Fibroblast of lung (primary cell): Measurements from ENCODE around the gene HABP2. TPM values are rescaled to one million over a fixed set of nuclear protein-coding genes. Genes with fewer than 3 reads are reported as not detected.

Source experiments
- DNase-seq, 2 donors: peaks; one replicate each; pipeline versions ENCODE4 v3.0.0 to v3.0.0-alpha.2; 2010; ENCODE audit warnings: low read depth in 2 of 2
- H2AFZ ChIP-seq: 2 replicates; pipeline ENCODE4 v1.5.1; 2012; ENCODE audit warnings: low read length, control low read depth, inconsistent platforms
- H3K27ac ChIP-seq: 2 replicates; pipeline ENCODE4 v1.5.1; 2011; ENCODE audit warnings: low read length, control low read depth; ENCODE audit not compliant: insufficient read depth
- H3K27me3 ChIP-seq: 2 replicates; pipeline ENCODE4 v1.5.1; 2011; ENCODE audit warnings: mild to moderate bottlenecking, low read length; ENCODE audit not compliant: control insufficient read depth, insufficient read depth
- H3K36me3 ChIP-seq: 2 replicates; pipeline ENCODE4 v1.5.1; 2011; ENCODE audit warnings: low read length; ENCODE audit not compliant: control insufficient read depth, insufficient read depth
- H3K4me1 ChIP-seq: 2 replicates; pipeline ENCODE4 v1.5.1; 2011; ENCODE audit warnings: low read length; ENCODE audit not compliant: control insufficient read depth, insufficient read depth; ENCODE audit errors: extremely low read depth
- H3K4me2 ChIP-seq: 2 replicates; pipeline ENCODE4 v1.5.1; 2011; ENCODE audit warnings: low read length, control low read depth; ENCODE audit not compliant: insufficient read depth; ENCODE audit errors: extremely low read depth
- H3K4me3 ChIP-seq, 4 experiments: fragments of 200-600 bp in 1 of 4; sonication (generic) in 1 of 4; replicated peaks in 1 of 4; 2 replicates each; pipeline ENCODE4 v1.5.1; 2011 to 2016; ENCODE audit warnings: low read length in 4 of 4, low read depth in 3 of 4, mild to moderate bottlenecking in 3 of 4, control low read depth in 2 of 4, inconsistent platforms in 1 of 4, mixed read lengths in 1 of 4; ENCODE audit not compliant: insufficient read depth in 1 of 4; ENCODE audit errors: control extremely low read depth in 1 of 4
- H3K79me2 ChIP-seq: 2 replicates; pipeline ENCODE4 v1.5.1; 2012; ENCODE audit warnings: mild to moderate bottlenecking, low read length, inconsistent platforms; ENCODE audit not compliant: control insufficient read depth, insufficient read depth
- H3K9ac ChIP-seq: 2 replicates; pipeline ENCODE4 v1.5.1; 2011; ENCODE audit warnings: mild to moderate bottlenecking, low read length, control low read depth; ENCODE audit not compliant: insufficient read depth
- H3K9me3 ChIP-seq: 2 replicates; pipeline ENCODE4 v1.5.1; 2012; ENCODE audit warnings: low read depth, low read length; ENCODE audit not compliant: control insufficient read depth, insufficient read depth
- H4K20me1 ChIP-seq: 2 replicates; pipeline ENCODE4 v1.5.1; 2011; ENCODE audit warnings: low read length; ENCODE audit not compliant: control insufficient read depth, insufficient read depth; ENCODE audit errors: extremely low read depth
- CTCF ChIP-seq, 2 donors: IDR thresholded peaks in 1 of 2; conservative IDR thresholded peaks in 1 of 2; 1 replicate in 1 of 2; 2 replicates in 1 of 2; pipeline ENCODE4 v1.5.1; 2011 to 2012; ENCODE audit warnings: low read length in 2 of 2, control low read depth in 1 of 2, inconsistent platforms in 1 of 2, low read depth in 1 of 2, mild to moderate bottlenecking in 1 of 2
- EZH2 ChIP-seq: IDR thresholded peaks from 2 replicates; pipeline ENCODE4 v1.5.1; 2012; ENCODE audit warnings: low read length, control low read depth, mild to moderate bottlenecking; ENCODE audit errors: missing control alignments
- polyA plus RNA-seq, 2 donors: library from polyadenylated mRNA; depleted of rRNA in 1 of 2; stranded (reverse) in 1 of 2; unstranded in 1 of 2; fragments of >200 nt; gene quantifications; 2 replicates each; pipeline ENCODE4 v1.2.1, GENCODE V29; 2011 to 2012; ENCODE audit warnings: missing spikeins in 1 of 2
- total RNA-seq: library from RNA; depleted of rRNA; stranded (reverse); fragments of >200 nt; gene quantifications from 2 replicates; pipeline ENCODE4 v1.2.1, GENCODE V29; 2014

Gene HABP2
- total and polyA plus RNA-seq, 2 donors (not counting 1 experiment from before 2014, with no cell fraction given), result not detected

- Histone ChIP-seq H3K9me3 (no peaks in the 10 kb centered on the region), H3K27me3 (no peaks in the 10 kb centered on the region), H3K27ac (no peak overlapping the region), H3K4me1 (no peaks in the 10 kb centered on the region), H4K20me1 (no peaks in the 10 kb centered on the region), H3K4me3 (no peak overlapping the region), H3K36me3 (no peaks in the 10 kb centered on the region), H3K4me2 (no peak overlapping the region), H3K9ac (no peak overlapping the region), H2AFZ (no peak overlapping the region), H3K79me2 (no peaks in the 10 kb centered on the region)
- TF ChIP-seq CTCF (conservative IDR thresholded peaks at IDR 0.05 in 1 of 2, IDR thresholded peaks at IDR 0.05 in 1 of 2; ENCODE audit: low read depth in 1 of 2, low read length in 2 of 2) (no peak), EZH2 (no peak)
- DNase-seq, result no peak
Measured at GRCh38 chr10:113533801-113534200, 19.1 kb upstream of the HABP2 start.

GRCh38 chr10:113534423-113534822 lies 18.4 kb upstream of the HABP2 start:
- no peak overlapping the region for H3K4me2 ChIP-seq
- no peak for DNase-seq
- H2AFZ ChIP-seq, result no peak overlapping the region
- H3K27me3 ChIP-seq, result no peaks in the 10 kb centered on the region
- H3K4me3 ChIP-seq, result no peak overlapping the region
- H4K20me1 ChIP-seq, result no peaks in the 10 kb centered on the region
- no peaks in the 10 kb centered on the region for H3K9me3 ChIP-seq
- H3K4me1 ChIP-seq, result no peaks in the 10 kb centered on the region
- no peak overlapping the region for H3K9ac ChIP-seq
- H3K36me3 ChIP-seq, result no peaks in the 10 kb centered on the region
- no peaks in the 10 kb centered on the region for H3K79me2 ChIP-seq
- TF ChIP-seq CTCF (conservative IDR thresholded peaks at IDR 0.05 in 1 of 2, IDR thresholded peaks at IDR 0.05 in 1 of 2; ENCODE audit: low read depth in 1 of 2, low read length in 2 of 2) (no peak), EZH2 (no peak)
- H3K27ac ChIP-seq, result no peak overlapping the region

GRCh38 chr10:113537672-113538071 lies 15.2 kb upstream of the HABP2 start:
- Histone ChIP-seq H3K36me3 (no peaks in the 10 kb centered on the region), H2AFZ (no peak overlapping the region), H3K27me3 (no peaks in the 10 kb centered on the region), H3K27ac (no peak overlapping the region), H3K9me3 (no peaks in the 10 kb centered on the region), H3K4me3 (no peak overlapping the region), H4K20me1 (no peaks in the 10 kb centered on the region), H3K4me1 (no peaks in the 10 kb centered on the region), H3K79me2 (no peaks in the 10 kb centered on the region), H3K4me2 (no peak overlapping the region), H3K9ac (no peak overlapping the region)
- TF ChIP-seq CTCF (conservative IDR thresholded peaks at IDR 0.05 in 1 of 2, IDR thresholded peaks at IDR 0.05 in 1 of 2; ENCODE audit: low read depth in 1 of 2, low read length in 2 of 2) (no peak), EZH2 (no peak)
- DNase-seq, result no peak
